ENCODE results near the gene ST8SIA5. TPM values are rescaled to one million over a fixed set of nuclear protein-coding genes. Genes with fewer than 3 reads are reported as not detected.

Gene ST8SIA5
- total and polyA plus RNA-seq, 9 of the 15 experiments (the other 6 are each of a cell fraction or from before 2014, with no cell fraction given), result 0.03 to 0.33 (median 0.06) TPM; not detected in 5

DNA sequence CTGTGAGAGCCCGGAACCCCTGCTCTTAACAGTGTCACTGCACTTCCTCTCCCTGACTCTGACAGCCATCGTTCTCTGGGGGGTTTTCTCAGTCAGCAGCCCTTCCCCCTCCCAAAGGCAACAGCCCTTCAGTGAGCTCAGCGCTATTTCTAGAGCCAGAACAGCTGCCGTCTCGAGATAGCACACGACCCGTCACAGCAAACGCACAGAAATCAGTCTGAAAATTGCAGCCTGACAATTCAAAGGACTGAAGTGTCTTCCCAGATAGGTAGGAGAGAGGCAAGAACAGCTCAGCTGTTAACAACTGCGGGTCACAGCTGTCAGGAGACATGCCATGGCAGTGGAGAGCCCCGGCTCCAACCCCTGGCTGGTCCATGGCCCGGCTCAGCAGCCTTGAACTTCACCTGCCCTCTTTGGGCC lies 45.4 kb downstream of the ST8SIA5 start (continued):
- TF ChIP-seq ILF3 (IDR thresholded peaks at IDR 0.05; ENCODE audit: borderline replicate concordance), result no peak
- TF ChIP-seq PURB (CRISPR knock-in tag; IDR thresholded peaks at IDR 0.05; ENCODE audit: low read depth), result no peak
- TF ChIP-seq, protein P1, sequence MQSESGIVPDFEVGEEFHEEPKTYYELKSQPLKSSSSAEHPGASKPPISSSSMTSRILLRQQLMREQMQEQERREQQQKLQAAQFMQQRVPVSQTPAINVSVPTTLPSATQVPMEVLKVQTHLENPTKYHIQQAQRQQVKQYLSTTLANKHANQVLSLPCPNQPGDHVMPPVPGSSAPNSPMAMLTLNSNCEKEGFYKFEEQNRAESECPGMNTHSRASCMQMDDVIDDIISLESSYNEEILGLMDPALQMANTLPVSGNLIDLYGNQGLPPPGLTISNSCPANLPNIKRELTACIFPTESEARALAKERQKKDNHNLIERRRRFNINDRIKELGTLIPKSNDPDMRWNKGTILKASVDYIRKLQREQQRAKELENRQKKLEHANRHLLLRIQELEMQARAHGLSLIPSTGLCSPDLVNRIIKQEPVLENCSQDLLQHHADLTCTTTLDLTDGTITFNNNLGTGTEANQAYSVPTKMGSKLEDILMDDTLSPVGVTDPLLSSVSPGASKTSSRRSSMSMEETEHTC (IDR thresholded peaks at IDR 0.05), result no peak
- TF ChIP-seq, protein P2, sequence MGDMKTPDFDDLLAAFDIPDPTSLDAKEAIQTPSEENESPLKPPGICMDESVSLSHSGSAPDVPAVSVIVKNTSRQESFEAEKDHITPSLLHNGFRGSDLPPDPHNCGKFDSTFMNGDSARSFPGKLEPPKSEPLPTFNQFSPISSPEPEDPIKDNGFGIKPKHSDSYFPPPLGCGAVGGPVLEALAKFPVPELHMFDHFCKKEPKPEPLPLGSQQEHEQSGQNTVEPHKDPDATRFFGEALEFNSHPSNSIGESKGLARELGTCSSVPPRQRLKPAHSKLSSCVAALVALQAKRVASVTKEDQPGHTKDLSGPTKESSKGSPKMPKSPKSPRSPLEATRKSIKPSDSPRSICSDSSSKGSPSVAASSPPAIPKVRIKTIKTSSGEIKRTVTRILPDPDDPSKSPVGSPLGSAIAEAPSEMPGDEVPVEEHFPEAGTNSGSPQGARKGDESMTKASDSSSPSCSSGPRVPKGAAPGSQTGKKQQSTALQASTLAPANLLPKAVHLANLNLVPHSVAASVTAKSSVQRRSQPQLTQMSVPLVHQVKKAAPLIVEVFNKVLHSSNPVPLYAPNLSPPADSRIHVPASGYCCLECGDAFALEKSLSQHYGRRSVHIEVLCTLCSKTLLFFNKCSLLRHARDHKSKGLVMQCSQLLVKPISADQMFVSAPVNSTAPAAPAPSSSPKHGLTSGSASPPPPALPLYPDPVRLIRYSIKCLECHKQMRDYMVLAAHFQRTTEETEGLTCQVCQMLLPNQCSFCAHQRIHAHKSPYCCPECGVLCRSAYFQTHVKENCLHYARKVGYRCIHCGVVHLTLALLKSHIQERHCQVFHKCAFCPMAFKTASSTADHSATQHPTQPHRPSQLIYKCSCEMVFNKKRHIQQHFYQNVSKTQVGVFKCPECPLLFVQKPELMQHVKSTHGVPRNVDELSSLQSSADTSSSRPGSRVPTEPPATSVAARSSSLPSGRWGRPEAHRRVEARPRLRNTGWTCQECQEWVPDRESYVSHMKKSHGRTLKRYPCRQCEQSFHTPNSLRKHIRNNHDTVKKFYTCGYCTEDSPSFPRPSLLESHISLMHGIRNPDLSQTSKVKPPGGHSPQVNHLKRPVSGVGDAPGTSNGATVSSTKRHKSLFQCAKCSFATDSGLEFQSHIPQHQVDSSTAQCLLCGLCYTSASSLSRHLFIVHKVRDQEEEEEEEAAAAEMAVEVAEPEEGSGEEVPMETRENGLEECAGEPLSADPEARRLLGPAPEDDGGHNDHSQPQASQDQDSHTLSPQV (IDR thresholded peaks at IDR 0.05), result no peak
- TF ChIP-seq TRIM25 (IDR thresholded peaks at IDR 0.05; ENCODE audit: borderline replicate concordance), result no peak
- peak; percentile 86 for TF ChIP-seq TEAD4 (IDR thresholded peaks at IDR 0.05; ENCODE audit: low read length)
- no peak for TF ChIP-seq TEAD4 (CRISPR knock-in tag; IDR thresholded peaks at IDR 0.05; ENCODE audit: borderline replicate concordance)
- TF ChIP-seq ELF1 (tag; IDR thresholded peaks at IDR 0.05), result no peak
- TF ChIP-seq, protein P3, sequence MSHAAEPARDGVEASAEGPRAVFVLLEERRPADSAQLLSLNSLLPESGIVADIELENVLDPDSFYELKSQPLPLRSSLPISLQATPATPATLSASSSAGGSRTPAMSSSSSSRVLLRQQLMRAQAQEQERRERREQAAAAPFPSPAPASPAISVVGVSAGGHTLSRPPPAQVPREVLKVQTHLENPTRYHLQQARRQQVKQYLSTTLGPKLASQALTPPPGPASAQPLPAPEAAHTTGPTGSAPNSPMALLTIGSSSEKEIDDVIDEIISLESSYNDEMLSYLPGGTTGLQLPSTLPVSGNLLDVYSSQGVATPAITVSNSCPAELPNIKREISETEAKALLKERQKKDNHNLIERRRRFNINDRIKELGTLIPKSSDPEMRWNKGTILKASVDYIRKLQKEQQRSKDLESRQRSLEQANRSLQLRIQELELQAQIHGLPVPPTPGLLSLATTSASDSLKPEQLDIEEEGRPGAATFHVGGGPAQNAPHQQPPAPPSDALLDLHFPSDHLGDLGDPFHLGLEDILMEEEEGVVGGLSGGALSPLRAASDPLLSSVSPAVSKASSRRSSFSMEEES (CRISPR knock-in tag; IDR thresholded peaks at IDR 0.05), result no peak
- no peak for TF ChIP-seq CSDE1 (IDR thresholded peaks at IDR 0.05)
- TF ChIP-seq RFX5 (IDR thresholded peaks at IDR 0.05; ENCODE audit: low read depth, low read length), result no peak
- no peak for TF ChIP-seq SRF (CRISPR knock-in tag; IDR thresholded peaks at IDR 0.05)
